Measurements from ENCODE around the gene EPN3. TPM values are rescaled to one million over a fixed set of nuclear protein-coding genes. Genes with fewer than 3 reads are reported as not detected.
A peak's percentile ranks its signal among the peaks of the same experiment; 100 is the strongest.

Gene EPN3
- total RNA-seq, 1 donor from 2014 or later = 21.9 TPM

DNA sequence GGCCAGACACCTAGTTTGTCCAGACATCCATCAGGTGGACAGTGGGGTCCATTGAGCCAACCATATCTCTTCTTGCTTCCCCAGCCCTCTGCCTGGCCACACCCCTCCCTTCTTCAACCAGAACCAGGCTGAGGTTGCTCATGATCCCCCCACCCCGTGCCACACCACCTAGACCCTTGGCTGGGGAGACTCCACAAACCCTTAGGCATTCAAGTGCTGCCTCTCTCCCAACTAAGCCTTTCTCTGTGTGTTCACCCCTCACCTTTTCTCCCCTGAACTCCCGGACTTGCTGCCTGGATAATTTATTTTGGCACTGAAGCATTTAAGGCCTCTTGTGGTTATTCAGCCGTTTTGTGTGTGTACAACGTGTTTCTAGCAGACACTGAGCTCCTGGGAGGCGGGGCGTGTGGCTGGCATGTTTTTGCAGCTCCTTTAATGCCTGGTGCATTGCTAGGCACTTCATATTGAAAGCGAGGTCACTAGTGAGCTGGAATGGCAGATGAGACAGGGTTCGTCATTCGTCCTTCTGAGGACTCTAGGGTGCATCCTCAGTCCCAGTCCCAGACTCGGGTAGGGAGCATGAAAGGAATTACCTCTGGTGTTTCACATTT is 56.7 kb downstream of the EPN3 start:
- no peak for DNase-seq (ENCODE audit: extremely low spot score in 2 of 2)
- H3K36me3 ChIP-seq = no peaks in the 10 kb centered on the region
- H3K9me3 ChIP-seq = no peaks in the 10 kb centered on the region
- H3K27me3 ChIP-seq = no peaks in the 10 kb centered on the region
- TF ChIP-seq POLR2A (IDR thresholded peaks at IDR 0.05) (no peak), POLR2AphosphoS5 (IDR thresholded peaks at IDR 0.05; ENCODE audit: insufficient read depth in 1 of 2, low read depth in 1 of 2) (no peak)
- TF ChIP-seq, protein P1, sequence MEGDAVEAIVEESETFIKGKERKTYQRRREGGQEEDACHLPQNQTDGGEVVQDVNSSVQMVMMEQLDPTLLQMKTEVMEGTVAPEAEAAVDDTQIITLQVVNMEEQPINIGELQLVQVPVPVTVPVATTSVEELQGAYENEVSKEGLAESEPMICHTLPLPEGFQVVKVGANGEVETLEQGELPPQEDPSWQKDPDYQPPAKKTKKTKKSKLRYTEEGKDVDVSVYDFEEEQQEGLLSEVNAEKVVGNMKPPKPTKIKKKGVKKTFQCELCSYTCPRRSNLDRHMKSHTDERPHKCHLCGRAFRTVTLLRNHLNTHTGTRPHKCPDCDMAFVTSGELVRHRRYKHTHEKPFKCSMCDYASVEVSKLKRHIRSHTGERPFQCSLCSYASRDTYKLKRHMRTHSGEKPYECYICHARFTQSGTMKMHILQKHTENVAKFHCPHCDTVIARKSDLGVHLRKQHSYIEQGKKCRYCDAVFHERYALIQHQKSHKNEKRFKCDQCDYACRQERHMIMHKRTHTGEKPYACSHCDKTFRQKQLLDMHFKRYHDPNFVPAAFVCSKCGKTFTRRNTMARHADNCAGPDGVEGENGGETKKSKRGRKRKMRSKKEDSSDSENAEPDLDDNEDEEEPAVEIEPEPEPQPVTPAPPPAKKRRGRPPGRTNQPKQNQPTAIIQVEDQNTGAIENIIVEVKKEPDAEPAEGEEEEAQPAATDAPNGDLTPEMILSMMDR (IDR thresholded peaks at IDR 0.05) = no peak
- peaks cover 29% of the 10 kb centered on the region for H3K4me1 ChIP-seq
- intact Hi-C loops (cut with DNase I) = no loop called here
- no peak overlapping the region for H3K4me3 ChIP-seq
- peak overlapping the region; percentile 1 for H3K27ac ChIP-seq

GRCh38 chr17:50590946-50591737 is 58.6 kb downstream of the EPN3 start:
- Histone ChIP-seq H3K27ac (no peak overlapping the region), H3K9me3 (no peaks in the 10 kb centered on the region), H3K4me3 (no peak overlapping the region), H3K27me3 (no peaks in the 10 kb centered on the region), H3K4me1 (peaks cover 29% of the 10 kb centered on the region), H3K36me3 (no peaks in the 10 kb centered on the region)
- no peak for TF ChIP-seq POLR2AphosphoS5 (IDR thresholded peaks at IDR 0.05; ENCODE audit: insufficient read depth in 1 of 2, low read depth in 1 of 2)
- TF ChIP-seq POLR2A (IDR thresholded peaks at IDR 0.05) = no peak
- TF ChIP-seq, protein P1 (IDR thresholded peaks at IDR 0.05) = no peak
- intact Hi-C loops (cut with DNase I) = no loop called here
- DNase-seq (ENCODE audit: extremely low spot score in 2 of 2) = no peak

DNA sequence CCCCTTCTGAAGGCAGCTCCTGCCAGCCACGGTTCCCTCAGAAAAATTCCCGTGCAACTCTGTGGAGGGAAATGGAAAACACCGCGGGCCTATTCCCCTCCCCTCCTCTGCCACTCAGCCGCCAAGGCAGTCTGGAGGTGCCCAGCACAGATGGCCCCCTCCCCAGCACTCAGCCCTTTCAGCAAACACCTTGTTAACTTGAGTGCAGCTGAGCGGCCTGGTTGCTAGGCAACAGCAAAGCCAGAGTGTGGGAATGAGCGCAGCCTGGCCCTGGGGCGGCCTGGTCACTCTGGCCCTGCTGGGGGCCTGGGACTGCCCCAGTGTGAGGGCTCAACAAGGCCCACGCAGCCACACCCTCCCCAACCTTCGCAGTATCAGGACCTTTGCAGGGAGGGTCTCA is 60.8 kb downstream of the EPN3 start:
- Histone ChIP-seq H3K4me1 (peaks cover 28% of the 10 kb centered on the region), H3K9me3 (no peaks in the 10 kb centered on the region), H3K27me3 (no peaks in the 10 kb centered on the region), H3K36me3 (no peaks in the 10 kb centered on the region), H3K27ac (no peak overlapping the region), H3K4me3 (no peak overlapping the region)
- no peak for DNase-seq (ENCODE audit: extremely low spot score in 2 of 2)
- intact Hi-C loops (cut with DNase I) = no loop called here
- no peak for TF ChIP-seq POLR2A (IDR thresholded peaks at IDR 0.05)
- TF ChIP-seq POLR2AphosphoS5 (IDR thresholded peaks at IDR 0.05; ENCODE audit: insufficient read depth in 1 of 2, low read depth in 1 of 2) = no peak
- TF ChIP-seq, protein P1 (IDR thresholded peaks at IDR 0.05) = no peak

Other genes starting within 250 kb of the EPN3 start
- gene XYLT2, start 186.6 kb upstream of the EPN3 start, total RNA-seq = 30.4 TPM
- 41.7 TPM for gene MRPL27, start 159.6 kb upstream of the EPN3 start, total RNA-seq
- gene EME1, start 159.5 kb upstream of the EPN3 start, total RNA-seq = 2.9 TPM
- gene LRRC59, start 135.2 kb upstream of the EPN3 start, total RNA-seq = 49.6 TPM
- gene ACSF2, start 106.5 kb upstream of the EPN3 start, total RNA-seq = 56.0 TPM
- gene CHAD, start 63.9 kb upstream of the EPN3 start, total RNA-seq = not detected
- gene RSAD1, start 53.9 kb upstream of the EPN3 start, total RNA-seq = 37.3 TPM
- gene MYCBPAP, start 24.3 kb upstream of the EPN3 start, total RNA-seq = not detected
- 73.4 TPM for gene SPATA20, start 14.4 kb downstream of the EPN3 start, total RNA-seq
- gene CACNA1G, start 28.0 kb downstream of the EPN3 start, total RNA-seq = 4.9 TPM
- gene ABCC3, start 102.1 kb downstream of the EPN3 start, total RNA-seq = 47.6 TPM
- gene ANKRD40, start 175.2 kb downstream of the EPN3 start, total RNA-seq = 21.6 TPM
- 108 TPM for gene LUC7L3, start 186.9 kb downstream of the EPN3 start, total RNA-seq
- not detected for gene ANKRD40CL, start 234.8 kb downstream of the EPN3 start, total RNA-seq